NB4 (cell line): ENCODE data around the gene CD99.

Source experiments
- CTCF ChIP-seq: IDR thresholded peaks from one replicate; pipeline ENCODE4 v1.5.1; 2012; ENCODE audit warnings: low read depth, low read length
- POLR2A ChIP-seq: IDR thresholded peaks from 2 replicates; pipeline ENCODE4 v1.6.1; 2011; ENCODE audit warnings: mild to moderate bottlenecking; ENCODE audit not compliant: insufficient read length; ENCODE audit errors: extremely low read depth

DNA sequence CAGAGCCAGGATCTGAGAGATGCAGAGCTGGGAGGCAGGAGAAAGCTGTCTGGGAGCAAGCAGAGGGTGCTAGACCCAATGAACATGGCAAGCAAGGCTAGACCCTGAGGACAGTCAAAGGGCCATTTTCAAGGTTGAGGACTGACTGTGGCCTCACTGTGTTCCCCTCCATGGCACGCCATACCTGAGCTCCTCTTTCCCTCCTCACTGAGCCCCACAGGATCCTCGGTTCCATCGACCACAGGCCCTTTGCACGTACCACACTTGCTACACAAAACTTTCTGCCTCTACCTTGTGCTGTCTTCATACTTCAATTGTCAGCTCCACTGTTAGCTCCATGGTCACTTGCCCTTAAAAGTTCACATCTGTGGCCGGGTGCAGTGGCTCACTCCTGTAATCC is 45.5 kb upstream of the CD99 start:
- no peak for TF ChIP-seq CTCF
- TF ChIP-seq POLR2A: no peak
